Loucy (cell line): ENCODE results near the gene TBC1D22A.

Experiments used
- H2AFZ ChIP-seq: fragments of 200-600 bp; sonication (generic); 2 replicates; pipeline ENCODE4 v1.6.0; 2016; ENCODE audit warnings: antibody characterized with exemption, mild to moderate bottlenecking, low read length, moderate library complexity
- H3F3A ChIP-seq: fragments of 200-600 bp; 2 replicates; pipeline ENCODE4 v1.6.0; 2016; ENCODE audit warnings: antibody characterized with exemption, low read depth, mild to moderate bottlenecking
- H3K27me3 ChIP-seq: fragments of 200-600 bp; sonication (generic); 2 replicates; pipeline ENCODE4 v1.6.1; 2014; ENCODE audit warnings: low read length, mild to moderate bottlenecking; ENCODE audit not compliant: insufficient read depth, poor library complexity, severe bottlenecking
- H3K36me3 ChIP-seq: fragments of 200-600 bp; sonication (generic); 2 replicates; pipeline ENCODE4 v1.6.1; 2016; ENCODE audit warnings: low read length; ENCODE audit not compliant: insufficient read depth
- H3K4me1 ChIP-seq: fragments of 200-600 bp; sonication (generic); 2 replicates; pipeline ENCODE4 v1.5.1; 2014; ENCODE audit warnings: low read length, mild to moderate bottlenecking; ENCODE audit not compliant: insufficient read depth, poor library complexity, severe bottlenecking
- H3K4me2 ChIP-seq: fragments of 200-600 bp; sonication (generic); 2 replicates; pipeline ENCODE4 v1.6.0; 2014; ENCODE audit warnings: antibody characterized with exemption, low read length, low read depth, mild to moderate bottlenecking; ENCODE audit not compliant: poor library complexity, severe bottlenecking
- H3K4me3 ChIP-seq: fragments of 200-600 bp; sonication (generic); 2 replicates; pipeline ENCODE4 v1.5.1; 2014; ENCODE audit warnings: low read length, mild to moderate bottlenecking, mixed read lengths; ENCODE audit not compliant: poor library complexity, severe bottlenecking
- H3K79me2 ChIP-seq: fragments of 200-600 bp; sonication (generic); 2 replicates; pipeline ENCODE4 v1.6.1; 2014; ENCODE audit warnings: low read length; ENCODE audit not compliant: insufficient read depth
- H3K9ac ChIP-seq: fragments of 200-600 bp; sonication (generic); 2 replicates; pipeline ENCODE4 v1.6.0; 2014; ENCODE audit warnings: mild to moderate bottlenecking, low read depth, low read length, moderate library complexity; ENCODE audit not compliant: poor library complexity, severe bottlenecking
- H3K9me2 ChIP-seq: fragments of 200-600 bp; sonication (generic); replicated peaks from 2 replicates; pipeline ENCODE4 v1.6.1; 2016; ENCODE audit warnings: low read depth, low read length, mixed read lengths
- H3K9me3 ChIP-seq: fragments of 200-600 bp; sonication (generic); 2 replicates; pipeline ENCODE4 v1.6.1; 2014; ENCODE audit warnings: mild to moderate bottlenecking, antibody characterized with exemption, low read length, low read depth; ENCODE audit not compliant: insufficient read depth
- H4K20me1 ChIP-seq: fragments of 200-600 bp; sonication (generic); 2 replicates; pipeline ENCODE4 v1.6.0; 2014; ENCODE audit warnings: antibody characterized with exemption, low read length, mild to moderate bottlenecking; ENCODE audit not compliant: insufficient read depth, poor library complexity, severe bottlenecking
- CTCF ChIP-seq: fragments of 200-600 bp; sonication (generic); conservative IDR thresholded peaks from 2 replicates; pipeline ENCODE4 v1.5.1; 2014; ENCODE audit warnings: mild to moderate bottlenecking, antibody characterized with exemption, low read length
- EZH2phosphoT487 ChIP-seq: fragments of 200-600 bp; IDR thresholded peaks from 2 replicates; pipeline ENCODE4 v1.6.1; 2018; ENCODE audit warnings: antibody characterized with exemption, mild to moderate bottlenecking, moderate library complexity, borderline replicate concordance

TBC1D22A gene

DNA sequence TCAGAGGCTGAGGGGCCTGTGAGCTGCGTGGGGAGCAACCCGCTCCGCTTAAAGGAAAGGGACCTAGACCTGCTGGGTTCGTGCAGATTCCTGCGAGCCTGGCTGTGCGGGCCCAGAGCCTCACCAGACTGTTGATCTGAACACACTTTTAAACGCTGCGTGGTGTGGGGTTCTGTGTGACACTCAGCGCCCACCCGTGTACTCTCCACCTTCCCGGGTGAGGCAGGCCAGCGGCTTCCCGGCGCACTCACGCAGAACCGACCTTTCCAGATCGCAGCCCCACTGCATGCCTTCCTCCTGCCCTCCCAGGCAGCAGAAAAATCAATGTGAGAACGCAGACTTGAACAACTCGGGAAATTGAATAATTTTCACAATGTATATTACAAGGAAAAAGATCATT, 388.6 kb downstream of the TBC1D22A start:
- Histone ChIP-seq H3K9ac (peak overlapping the region; percentile 49), H4K20me1 (no peaks in the 10 kb centered on the region), H3K9me2 (no peaks in the 10 kb centered on the region), H3K27me3 (no peaks in the 10 kb centered on the region), H3K36me3 (no peaks in the 10 kb centered on the region), H3K9me3 (no peaks in the 10 kb centered on the region), H3K4me2 (peak overlapping the region; percentile 70), H2AFZ (no peak overlapping the region), H3F3A (no peaks in the 10 kb centered on the region), H3K4me3 (peak overlapping the region; percentile 39), H3K79me2 (peaks cover 13% of the 10 kb centered on the region; the same call in 1 of the 2 replicates), H3K4me1 (peaks cover 26% of the 10 kb centered on the region)
- TF ChIP-seq EZH2phosphoT487 (no peak), CTCF (no peak)

DNA sequence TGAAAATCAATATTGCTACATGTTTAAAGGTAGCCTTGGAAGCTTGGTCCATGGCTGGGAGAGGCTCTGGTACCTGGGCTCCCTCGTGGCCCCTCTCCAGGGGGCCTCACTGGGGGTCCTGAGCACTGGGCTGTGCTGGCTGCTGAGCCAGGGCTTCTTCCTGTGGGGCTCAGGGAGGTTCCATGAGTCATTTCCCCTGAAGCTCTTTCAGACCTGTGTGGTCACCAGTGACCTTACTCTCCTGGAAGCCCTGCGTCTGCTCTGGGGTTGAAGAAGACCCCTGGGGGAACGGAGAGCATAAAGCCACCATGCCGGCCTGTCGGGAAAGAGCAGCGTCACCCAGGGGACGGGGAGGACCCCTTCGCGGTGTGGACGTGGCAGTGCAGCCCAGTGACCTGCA, 389.0 kb downstream of the TBC1D22A start:
- H3K4me3 ChIP-seq = peak overlapping the region; percentile 39
- H3K9me2 ChIP-seq = no peaks in the 10 kb centered on the region
- no peak overlapping the region for H2AFZ ChIP-seq
- TF ChIP-seq CTCF (no peak), EZH2phosphoT487 (no peak)
- H3K9me3 ChIP-seq = no peaks in the 10 kb centered on the region
- H3K4me2 ChIP-seq = peak overlapping the region; percentile 70
- H3K27me3 ChIP-seq = no peaks in the 10 kb centered on the region
- peaks cover 13% of the 10 kb centered on the region; the same call in 1 of the 2 replicates for H3K79me2 ChIP-seq
- H3K9ac ChIP-seq = peak overlapping the region; percentile 49
- H3K4me1 ChIP-seq = peaks cover 26% of the 10 kb centered on the region
- H3F3A ChIP-seq = no peaks in the 10 kb centered on the region
- H4K20me1 ChIP-seq = no peaks in the 10 kb centered on the region
- H3K36me3 ChIP-seq = no peaks in the 10 kb centered on the region; the same call in 1 of the 2 replicates

DNA sequence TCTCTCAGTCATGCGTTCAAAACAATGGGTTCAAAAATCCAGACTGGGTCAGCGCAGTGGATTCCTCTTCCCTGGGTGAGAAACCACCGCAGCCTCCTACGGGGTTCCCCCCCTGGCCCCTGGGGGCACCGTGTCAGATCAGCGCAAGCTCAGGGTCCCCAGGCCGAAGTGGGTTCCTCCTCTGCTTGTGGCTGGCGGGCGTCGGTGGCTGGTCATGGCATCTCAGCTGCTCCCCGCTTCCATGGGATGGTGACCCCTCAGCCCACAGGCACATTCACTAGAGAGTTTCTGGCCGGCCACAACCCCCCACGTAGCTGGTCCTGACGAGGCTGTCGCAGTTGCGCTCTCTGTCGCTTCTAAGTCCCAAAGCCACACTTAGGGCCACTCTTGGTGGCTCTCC, 389.8 kb downstream of the TBC1D22A start:
- Histone ChIP-seq H3K9ac (peak overlapping the region; percentile 49), H3K4me1 (peaks cover 26% of the 10 kb centered on the region), H3K36me3 (no peaks in the 10 kb centered on the region; the same call in 1 of the 2 replicates), H3K79me2 (peaks cover 13% of the 10 kb centered on the region; the same call in 1 of the 2 replicates), H2AFZ (no peak overlapping the region), H3K27me3 (no peaks in the 10 kb centered on the region), H3K9me2 (no peaks in the 10 kb centered on the region), H4K20me1 (no peaks in the 10 kb centered on the region), H3F3A (no peaks in the 10 kb centered on the region), H3K4me3 (peak overlapping the region; percentile 39), H3K4me2 (peak overlapping the region; percentile 70), H3K9me3 (no peaks in the 10 kb centered on the region)
- no peak for TF ChIP-seq EZH2phosphoT487
- no peak for TF ChIP-seq CTCF
